NK-92 (cell line): ENCODE data around the gene PLK5.
"Not testable (repeated sequence)": the region's sequence is repeated elsewhere in the genome, so short reads cannot be mapped to it uniquely, and the experiment has no call there.

ENCODE experiments used
- DNase-seq: peaks from one replicate; lab custom pipeline; 2025; ENCODE audit not compliant: unreplicated experiment; lab: John Stamatoyannopoulos, UW

The PLK5 gene, protein sequence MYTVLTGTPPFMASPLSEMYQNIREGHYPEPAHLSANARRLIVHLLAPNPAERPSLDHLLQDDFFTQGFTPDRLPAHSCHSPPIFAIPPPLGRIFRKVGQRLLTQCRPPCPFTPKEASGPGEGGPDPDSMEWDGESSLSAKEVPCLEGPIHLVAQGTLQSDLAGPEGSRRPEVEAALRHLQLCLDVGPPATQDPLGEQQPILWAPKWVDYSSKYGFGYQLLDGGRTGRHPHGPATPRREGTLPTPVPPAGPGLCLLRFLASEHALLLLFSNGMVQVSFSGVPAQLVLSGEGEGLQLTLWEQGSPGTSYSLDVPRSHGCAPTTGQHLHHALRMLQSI

DNA sequence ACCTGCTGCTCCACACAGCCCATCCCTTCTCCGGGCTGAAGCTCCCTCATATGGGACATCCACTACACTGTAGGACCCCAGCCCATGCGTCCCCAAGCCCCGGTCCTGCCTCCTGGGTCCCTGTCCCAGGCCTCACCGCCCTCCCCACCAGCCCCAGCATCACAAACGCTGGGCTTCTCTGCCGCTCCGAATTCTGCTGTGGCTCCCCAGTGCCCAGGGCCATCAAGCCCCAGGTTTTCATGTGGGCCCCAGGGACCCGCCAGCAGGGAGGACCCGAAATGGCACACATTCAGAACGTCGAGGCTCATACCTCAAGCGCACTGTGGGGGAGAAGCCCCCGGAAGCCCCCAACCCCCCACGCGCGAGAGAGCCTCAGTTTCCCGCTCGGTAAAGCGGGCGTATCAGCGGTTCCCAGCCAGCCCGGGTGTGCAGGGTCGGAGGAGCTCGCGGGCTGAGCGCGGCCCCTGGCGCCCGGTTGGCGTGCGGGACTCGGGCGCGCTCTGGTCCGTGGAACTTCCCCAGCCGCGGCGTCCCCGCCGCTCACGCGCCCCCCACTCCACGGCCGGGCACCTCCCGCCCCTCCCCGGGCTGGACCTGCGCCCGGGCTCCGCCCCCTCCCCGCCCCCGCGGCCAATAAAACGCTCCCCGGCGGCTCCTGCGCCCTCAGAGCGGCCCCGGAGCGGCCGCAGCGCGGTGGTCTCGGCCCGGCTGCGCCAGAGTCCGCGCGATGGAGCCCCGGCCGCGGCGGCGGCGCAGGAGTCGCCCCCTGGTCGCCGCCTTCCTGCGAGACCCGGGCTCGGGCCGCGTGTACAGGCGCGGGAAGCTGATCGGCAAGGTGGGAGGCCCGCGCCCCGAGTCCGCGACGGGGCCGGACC, at the start of gene PLK5:
Gene PLK5, plus strand, starts transcription at position 666 of the 875 bp plus-strand sequence. CDS start 2,920 bp downstream, outside the sequence.
- no peak for DNase-seq

GRCh38 chr19:1474765-1475351, 49.0 kb upstream of the PLK5 start:
- DNase-seq: no peak

GRCh38 chr19:1475751-1476437, 48.0 kb upstream of the PLK5 start:
- no peak for DNase-seq

- not testable (repeated sequence) for DNase-seq
These were observed 46.8 kb upstream of the PLK5 start for GRCh38 chr19:1477056-1477455.

DNA sequence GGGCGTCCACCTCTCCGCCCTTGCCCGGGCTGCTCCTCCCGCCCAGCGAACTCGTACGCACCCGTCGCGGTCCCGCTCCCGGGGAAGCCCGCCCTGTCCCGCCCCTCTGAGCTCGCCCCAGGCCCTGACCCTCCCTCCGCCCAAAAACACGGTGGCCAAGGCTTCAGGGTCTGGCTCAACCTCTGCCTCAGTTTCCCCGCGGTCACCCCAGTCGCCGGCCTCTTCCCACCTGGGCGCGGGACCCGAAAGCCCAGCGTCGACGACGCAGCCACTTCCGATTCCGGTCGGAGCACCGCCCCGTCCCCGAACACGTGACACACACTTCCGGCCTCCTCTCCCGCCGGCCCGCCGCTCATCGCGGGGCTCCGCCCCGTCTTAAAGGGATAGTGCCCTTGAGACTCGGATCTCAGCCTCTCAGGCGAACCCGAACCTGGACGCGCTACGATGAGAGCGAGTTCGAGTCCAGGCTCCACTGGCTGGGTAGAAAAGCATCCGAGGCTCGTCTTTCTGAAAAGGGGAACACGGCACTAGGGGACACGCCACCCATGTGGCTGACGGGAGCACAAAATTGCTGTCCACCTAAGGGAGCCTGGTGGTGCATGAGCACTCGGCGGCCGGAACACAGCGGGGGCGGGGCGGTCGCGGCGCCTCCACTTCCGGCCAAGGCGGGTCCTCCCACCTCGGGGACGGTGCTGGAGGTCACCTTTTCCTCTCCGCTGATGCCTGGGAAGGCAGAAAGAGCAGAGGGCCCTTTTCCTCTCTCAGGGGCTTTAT, 44.8 kb upstream of the PLK5 start, which contains the start of gene C19orf25:
Gene C19orf25, minus strand, starts transcription at position 282 of the 774 bp plus-strand sequence. CDS start 312 bp downstream, outside the sequence.
- peak; percentile 38 for DNase-seq

- DNase-seq: no peak
These were observed 42.5 kb upstream of the PLK5 start for GRCh38 chr19:1481224-1481892.

DNA sequence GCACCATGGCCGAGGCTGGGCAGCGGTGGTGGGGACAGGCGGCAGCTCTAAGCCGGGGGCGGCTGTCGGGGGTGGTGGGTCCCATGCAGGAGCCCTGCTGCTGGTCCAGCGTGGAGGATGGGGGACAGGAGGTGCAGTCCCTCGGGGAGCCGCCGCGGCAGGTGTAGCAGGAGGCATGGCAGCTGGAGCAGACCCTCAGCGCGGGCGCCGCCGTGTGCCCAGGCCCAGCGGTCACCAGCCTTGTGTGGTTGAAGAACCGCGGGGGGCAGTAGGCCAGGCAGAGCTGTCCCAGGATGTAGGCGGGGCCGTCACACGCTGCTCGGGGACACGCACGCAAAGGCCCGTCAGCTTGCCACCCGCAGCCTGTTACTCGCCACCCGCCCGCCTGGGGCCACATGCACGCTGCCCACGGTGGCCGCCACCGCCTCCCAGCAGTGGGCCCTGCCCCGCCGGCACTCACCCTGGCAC, 42.0 kb upstream of the PLK5 start:
- no peak for DNase-seq

- DNase-seq: no peak
These were observed 41.3 kb upstream of the PLK5 start for GRCh38 chr19:1482361-1483130.

GRCh38 chr19:1483131-1483978, 40.5 kb upstream of the PLK5 start:
- no peak for DNase-seq

GRCh38 chr19:1483979-1484428, 39.9 kb upstream of the PLK5 start:
- no peak for DNase-seq

GRCh38 chr19:1486720-1487575, 36.9 kb upstream of the PLK5 start:
- DNase-seq: no peak

DNA sequence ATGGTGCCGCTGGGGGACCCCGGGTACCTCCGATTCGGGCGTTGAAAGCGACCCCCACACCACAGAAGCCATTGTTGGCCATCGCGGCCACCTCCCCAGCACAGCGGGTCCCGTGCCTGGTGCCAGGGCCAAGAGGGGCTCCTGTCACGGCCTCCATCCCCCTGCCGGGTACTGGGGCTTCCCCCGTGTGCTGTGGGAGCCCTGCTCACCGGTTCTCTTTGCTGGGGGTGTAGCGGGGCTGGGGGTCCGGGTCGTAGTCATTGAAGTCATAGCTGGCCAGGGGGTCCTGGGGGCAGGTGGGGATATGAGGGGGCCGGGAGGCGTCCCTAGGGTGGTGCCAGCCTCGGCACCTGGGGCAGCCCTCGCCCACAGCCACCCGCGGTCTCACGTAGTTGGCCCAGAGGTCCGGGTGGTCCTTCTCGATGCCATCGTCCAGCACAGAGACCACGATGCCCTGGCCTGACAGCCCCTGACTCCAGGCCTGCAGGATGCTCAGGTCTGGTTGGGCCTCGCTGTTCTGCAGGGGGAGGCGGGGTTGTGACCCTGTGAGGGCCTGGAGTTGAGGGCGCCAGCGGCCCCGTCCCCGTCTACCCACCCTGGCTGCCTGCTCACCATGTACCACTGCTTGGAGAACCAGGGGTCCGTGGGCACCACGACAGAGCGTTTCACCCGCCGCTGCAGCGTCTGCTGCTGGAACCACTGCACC, 36.1 kb upstream of the PLK5 start:
- DNase-seq: no peak

DNA sequence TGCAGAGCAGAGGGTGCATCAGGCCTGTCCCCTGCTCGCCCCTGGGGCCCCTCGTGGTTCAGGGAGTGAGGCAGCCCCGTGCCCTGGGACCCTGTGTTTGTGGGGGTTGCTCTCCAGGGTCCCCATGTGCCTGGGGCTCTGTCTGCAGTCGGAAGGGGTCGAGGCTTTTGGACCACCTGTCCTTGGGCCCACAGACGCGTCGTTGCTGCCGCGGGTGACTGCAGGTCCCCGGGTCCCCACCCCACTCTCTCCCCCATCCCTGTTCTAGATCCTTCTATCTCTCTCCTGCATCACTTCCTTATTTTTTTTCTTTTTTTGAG, 35.6 kb upstream of the PLK5 start:
- no peak for DNase-seq

- DNase-seq: no peak
These were observed 34.2 kb upstream of the PLK5 start for GRCh38 chr19:1489463-1490310.

DNA sequence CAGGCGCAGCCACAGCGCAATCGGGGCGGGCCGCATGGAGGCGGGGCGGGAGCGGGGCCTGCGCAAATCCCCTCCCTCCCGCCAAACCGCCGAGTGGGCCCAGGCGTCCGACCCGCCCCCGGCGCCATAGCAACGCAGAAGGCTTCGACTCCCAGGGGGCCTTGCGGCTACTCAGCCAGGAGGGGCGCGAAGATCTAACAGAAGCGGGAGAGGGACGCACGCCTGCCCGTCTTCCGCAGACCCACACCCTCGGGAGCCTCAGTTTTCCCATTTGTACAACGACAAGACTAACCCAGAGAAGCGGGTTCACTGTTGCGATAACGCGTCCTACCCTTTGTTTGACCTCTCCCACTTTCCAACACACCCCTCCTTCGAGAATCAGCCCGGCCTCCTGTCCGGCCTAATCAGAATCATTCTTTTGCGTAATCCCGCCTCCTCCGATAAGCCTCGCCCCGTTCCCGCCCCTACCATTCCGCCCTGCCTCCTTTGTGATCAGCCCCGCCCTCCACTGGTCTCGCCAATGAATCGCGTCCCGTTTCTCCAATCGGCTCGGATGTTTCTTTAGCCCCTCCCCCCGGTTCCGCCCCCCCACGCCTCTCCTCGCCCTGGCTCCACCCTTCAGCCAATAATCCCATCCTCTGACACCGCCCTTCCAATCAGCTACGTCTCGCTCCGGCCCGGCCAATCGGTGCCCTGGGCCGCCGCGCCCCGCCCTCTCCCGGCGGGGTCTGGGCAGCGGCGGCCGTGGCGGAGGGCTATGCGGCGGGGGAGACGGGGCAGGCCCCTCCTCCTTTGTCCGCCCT, 33.4 kb upstream of the PLK5 start, which contains the start of gene PCSK4:
Gene PCSK4, minus strand, starts transcription at position 40 of the 803 bp plus-strand sequence. Its CDS starts 4 bp downstream, at position 36.
- peak; percentile 93 for DNase-seq
